ENCODE results near the gene LMF1. TPM values are rescaled to one million over a fixed set of nuclear protein-coding genes. Genes with fewer than 3 reads are reported as not detected.

Gene LMF1
- total and polyA plus RNA-seq, 5 donors from 2014 or later = 9.9 to 40.0 (median 12.4) TPM

- Mint-ChIP-seq H3K36me3 (peaks cover 13% of the 10 kb centered on the region), H3K27ac (no peak overlapping the region), H3K9me3 (no peaks in the 10 kb centered on the region), H3K27me3 (no peaks in the 10 kb centered on the region), H3K4me3 (no peak overlapping the region), H3K4me1 (peaks cover 0 to 16% (median 5%) of the 10 kb centered on the region in 4 donors)
- no peaks in the 10 kb centered on the region for H3K4me1 ChIP-seq (ENCODE audit: control insufficient read depth, insufficient read depth, low read length, poor library complexity, severe bottlenecking)
- no peak for ATAC-seq (ENCODE audit: low read depth in 2 of 2)
- H3K9me3 ChIP-seq (ENCODE audit: control insufficient read depth in 2 of 2, low read length in 2 of 2) = no peaks in the 10 kb centered on the region
- H3K27ac ChIP-seq (ENCODE audit: insufficient read depth, low read length, poor library complexity, severe bottlenecking) = no peak overlapping the region
- H3K27me3 ChIP-seq (ENCODE audit: control insufficient read depth, insufficient read depth, low read length) = no peaks in the 10 kb centered on the region
- H3K36me3 ChIP-seq (ENCODE audit: control insufficient read depth, insufficient read depth, low read length) = peaks cover 17% of the 10 kb centered on the region
- no peak overlapping the region for H3K4me3 ChIP-seq (ENCODE audit: low read depth, low read length)
- DNase-seq = no peak
Observed at GRCh38 chr16:932831-933330, 37.9 kb downstream of the LMF1 start.

GRCh38 chr16:931626-932500, 38.9 kb downstream of the LMF1 start:
- DNase-seq (no peak), ATAC-seq (ENCODE audit: low read depth in 2 of 2) (no peak)
- Mint-ChIP-seq H3K9me3 (no peaks in the 10 kb centered on the region), H3K4me1 (peaks cover 0 to 14% (median 5%) of the 10 kb centered on the region in 4 donors), H3K27ac (no peak overlapping the region), H3K36me3 (peaks cover 13% of the 10 kb centered on the region), H3K4me3 (no peak overlapping the region), H3K27me3 (no peaks in the 10 kb centered on the region)
- no peak overlapping the region for H3K27ac ChIP-seq (ENCODE audit: insufficient read depth, low read length, poor library complexity, severe bottlenecking)
- H3K36me3 ChIP-seq (ENCODE audit: control insufficient read depth, insufficient read depth, low read length) = peaks cover 17% of the 10 kb centered on the region
- no peaks in the 10 kb centered on the region for H3K27me3 ChIP-seq (ENCODE audit: control insufficient read depth, insufficient read depth, low read length)
- no peaks in the 10 kb centered on the region for H3K4me1 ChIP-seq (ENCODE audit: control insufficient read depth, insufficient read depth, low read length, poor library complexity, severe bottlenecking)
- H3K4me3 ChIP-seq (ENCODE audit: low read depth, low read length) = no peak overlapping the region
- no peaks in the 10 kb centered on the region for H3K9me3 ChIP-seq (ENCODE audit: control insufficient read depth in 2 of 2, low read length in 2 of 2)

- Mint-ChIP-seq H3K4me3 (no peak overlapping the region), H3K4me1 (peaks cover 0 to 8% (median 5%) of the 10 kb centered on the region in 4 donors), H3K27me3 (no peaks in the 10 kb centered on the region), H3K9me3 (peaks cover 0 to 2% (median 0%) of the 10 kb centered on the region in 7 donors), H3K27ac (no peak overlapping the region), H3K36me3 (peaks cover 16% of the 10 kb centered on the region)
- Histone ChIP-seq H3K9me3 (ENCODE audit: control insufficient read depth in 2 of 2, low read length in 2 of 2) (no peaks in the 10 kb centered on the region), H3K27ac (ENCODE audit: insufficient read depth, low read length, poor library complexity, severe bottlenecking) (no peak overlapping the region), H3K4me1 (ENCODE audit: control insufficient read depth, insufficient read depth, low read length, poor library complexity, severe bottlenecking) (no peaks in the 10 kb centered on the region), H3K36me3 (ENCODE audit: control insufficient read depth, insufficient read depth, low read length) (peaks cover 17% of the 10 kb centered on the region), H3K27me3 (ENCODE audit: control insufficient read depth, insufficient read depth, low read length) (no peaks in the 10 kb centered on the region), H3K4me3 (ENCODE audit: low read depth, low read length) (no peak overlapping the region)
- DNase-seq (no peak), ATAC-seq (ENCODE audit: low read depth in 2 of 2) (no peak)
Observed at GRCh38 chr16:931171-931570, 39.6 kb downstream of the LMF1 start.

- no peaks in the 10 kb centered on the region for H3K27me3 Mint-ChIP-seq
- ATAC-seq (ENCODE audit: low read depth in 2 of 2) (no peak), DNase-seq (no peak)
- Histone ChIP-seq H3K9me3 (ENCODE audit: control insufficient read depth in 2 of 2, low read length in 2 of 2) (no peaks in the 10 kb centered on the region), H3K4me1 (ENCODE audit: control insufficient read depth, insufficient read depth, low read length, poor library complexity, severe bottlenecking) (no peaks in the 10 kb centered on the region), H3K36me3 (ENCODE audit: control insufficient read depth, insufficient read depth, low read length) (peaks cover 21% of the 10 kb centered on the region), H3K27me3 (ENCODE audit: control insufficient read depth, insufficient read depth, low read length) (no peaks in the 10 kb centered on the region), H3K4me3 (ENCODE audit: low read depth, low read length) (no peak overlapping the region), H3K27ac (ENCODE audit: insufficient read depth, low read length, poor library complexity, severe bottlenecking) (no peak overlapping the region)
- peaks cover 0 to 6% (median 4%) of the 10 kb centered on the region in 4 donors for H3K4me1 Mint-ChIP-seq
- H3K9me3 Mint-ChIP-seq = peaks cover 0 to 4% (median 0%) of the 10 kb centered on the region in 7 donors
- H3K27ac Mint-ChIP-seq = no peak overlapping the region
- H3K4me3 Mint-ChIP-seq = no peak overlapping the region
- peaks cover 17% of the 10 kb centered on the region for H3K36me3 Mint-ChIP-seq
Observed at GRCh38 chr16:930511-930910, 40.3 kb downstream of the LMF1 start.

GRCh38 chr16:930076-930475, 40.7 kb downstream of the LMF1 start:
- no peaks in the 10 kb centered on the region for H3K4me1 ChIP-seq (ENCODE audit: control insufficient read depth, insufficient read depth, low read length, poor library complexity, severe bottlenecking)
- H3K4me3 ChIP-seq (ENCODE audit: low read depth, low read length) = no peak overlapping the region
- H3K9me3 Mint-ChIP-seq = peaks cover 0 to 4% (median 0%) of the 10 kb centered on the region in 7 donors
- no peaks in the 10 kb centered on the region for H3K9me3 ChIP-seq (ENCODE audit: control insufficient read depth in 2 of 2, low read length in 2 of 2)
- H3K36me3 Mint-ChIP-seq = peaks cover 17% of the 10 kb centered on the region
- no peak overlapping the region for H3K27ac ChIP-seq (ENCODE audit: insufficient read depth, low read length, poor library complexity, severe bottlenecking)
- peaks cover 0 to 3% (median under 1%) of the 10 kb centered on the region in 4 donors for H3K4me1 Mint-ChIP-seq
- H3K4me3 Mint-ChIP-seq = no peak overlapping the region
- H3K27me3 ChIP-seq (ENCODE audit: control insufficient read depth, insufficient read depth, low read length) = no peaks in the 10 kb centered on the region
- peaks cover 21% of the 10 kb centered on the region for H3K36me3 ChIP-seq (ENCODE audit: control insufficient read depth, insufficient read depth, low read length)
- no peaks in the 10 kb centered on the region for H3K27me3 Mint-ChIP-seq
- DNase-seq (no peak), ATAC-seq (ENCODE audit: low read depth in 2 of 2) (no peak)
- H3K27ac Mint-ChIP-seq = no peak overlapping the region

- no peak overlapping the region for H3K27ac Mint-ChIP-seq
- peaks cover 0 to 5% (median 0%) of the 10 kb centered on the region in 4 donors for H3K4me1 Mint-ChIP-seq
- H3K9me3 ChIP-seq (ENCODE audit: control insufficient read depth in 2 of 2, low read length in 2 of 2) = no peaks in the 10 kb centered on the region
- no peak overlapping the region for H3K4me3 ChIP-seq (ENCODE audit: low read depth, low read length)
- no peak overlapping the region for H3K27ac ChIP-seq (ENCODE audit: insufficient read depth, low read length, poor library complexity, severe bottlenecking)
- no peaks in the 10 kb centered on the region for H3K4me1 ChIP-seq (ENCODE audit: control insufficient read depth, insufficient read depth, low read length, poor library complexity, severe bottlenecking)
- H3K27me3 ChIP-seq (ENCODE audit: control insufficient read depth, insufficient read depth, low read length) = no peaks in the 10 kb centered on the region
- DNase-seq (no peak), ATAC-seq (ENCODE audit: low read depth in 2 of 2) (no peak)
- peaks cover 19% of the 10 kb centered on the region for H3K36me3 ChIP-seq (ENCODE audit: control insufficient read depth, insufficient read depth, low read length)
- no peak overlapping the region for H3K4me3 Mint-ChIP-seq
- H3K9me3 Mint-ChIP-seq = peaks cover 0 to 4% (median 1%) of the 10 kb centered on the region in 7 donors
- H3K27me3 Mint-ChIP-seq = no peaks in the 10 kb centered on the region
- peaks cover 23% of the 10 kb centered on the region for H3K36me3 Mint-ChIP-seq
Observed at GRCh38 chr16:929227-930073, 41.3 kb downstream of the LMF1 start.

- H3K27ac Mint-ChIP-seq = no peak overlapping the region
- DNase-seq = no peak
- H3K4me1 ChIP-seq (ENCODE audit: control insufficient read depth, insufficient read depth, low read length, poor library complexity, severe bottlenecking) = no peaks in the 10 kb centered on the region
- H3K36me3 ChIP-seq (ENCODE audit: control insufficient read depth, insufficient read depth, low read length) = peaks cover 15% of the 10 kb centered on the region
- no peak for ATAC-seq (ENCODE audit: low read depth in 2 of 2)
- peaks cover 28% of the 10 kb centered on the region for H3K36me3 Mint-ChIP-seq
- no peaks in the 10 kb centered on the region for H3K27me3 Mint-ChIP-seq
- H3K4me3 ChIP-seq (ENCODE audit: low read depth, low read length) = no peak overlapping the region
- H3K9me3 ChIP-seq (ENCODE audit: control insufficient read depth in 2 of 2, low read length in 2 of 2) = no peaks in the 10 kb centered on the region
- no peak overlapping the region for H3K27ac ChIP-seq (ENCODE audit: insufficient read depth, low read length, poor library complexity, severe bottlenecking)
- peaks cover 0 to 4% (median 1%) of the 10 kb centered on the region in 7 donors for H3K9me3 Mint-ChIP-seq
- peaks cover 0 to 7% (median 0%) of the 10 kb centered on the region in 4 donors for H3K4me1 Mint-ChIP-seq
- no peaks in the 10 kb centered on the region for H3K27me3 ChIP-seq (ENCODE audit: control insufficient read depth, insufficient read depth, low read length)
- H3K4me3 Mint-ChIP-seq = no peak overlapping the region
Observed at GRCh38 chr16:928526-928925, 42.3 kb downstream of the LMF1 start.
